Smooth muscle cell (in vitro differentiated cells): Measurements from ENCODE around the gene RYK. TPM values are rescaled to one million over a fixed set of nuclear protein-coding genes. Genes with fewer than 3 reads are reported as not detected.

Experiments
- DNase-seq: peaks from one replicate; lab custom pipeline; 2025; ENCODE audit not compliant: unreplicated experiment; lab: John Stamatoyannopoulos, UW
- H2AFZ ChIP-seq: fragments of 200-600 bp; sonication (generic); 2 replicates; pipeline ENCODE4 v1.6.0; 2016; ENCODE audit warnings: antibody characterized with exemption, low read depth, mild to moderate bottlenecking
- H3F3A ChIP-seq: fragments of 200-600 bp; sonication (generic); 2 replicates; pipeline ENCODE4 v1.6.0; 2017; ENCODE audit warnings: antibody characterized with exemption, low read depth
- H3K27ac ChIP-seq: fragments of 200-600 bp; sonication (generic); 2 replicates; pipeline ENCODE4 v1.5.1; 2016; ENCODE audit warnings: low read depth, mild to moderate bottlenecking
- H3K27me3 ChIP-seq: fragments of 200-600 bp; sonication (generic); 2 replicates; pipeline ENCODE4 v1.6.1; 2016; ENCODE audit warnings: low read depth, mild to moderate bottlenecking
- H3K36me3 ChIP-seq: fragments of 200-600 bp; sonication (generic); 2 replicates; pipeline ENCODE4 v1.5.1; 2016; ENCODE audit warnings: low read depth
- H3K4me1 ChIP-seq: fragments of 200-600 bp; sonication (generic); 2 replicates; pipeline ENCODE4 v1.5.1; 2016; ENCODE audit warnings: low read depth
- H3K4me2 ChIP-seq: fragments of 200-600 bp; sonication (generic); 2 replicates; pipeline ENCODE4 v1.6.0; 2016; ENCODE audit warnings: mild to moderate bottlenecking
- H3K4me3 ChIP-seq: fragments of 200-600 bp; sonication (generic); 2 replicates; pipeline ENCODE4 v1.5.1; 2016; ENCODE audit warnings: mild to moderate bottlenecking
- H3K79me2 ChIP-seq: fragments of 200-600 bp; sonication (generic); 2 replicates; pipeline ENCODE4 v1.6.0; 2016; ENCODE audit warnings: low read depth, mild to moderate bottlenecking
- H3K9ac ChIP-seq: fragments of 200-600 bp; sonication (generic); 2 replicates; pipeline ENCODE4 v1.6.0; 2016; ENCODE audit warnings: low read depth
- H3K9me3 ChIP-seq: fragments of 200-600 bp; sonication (generic); replicated peaks from 2 replicates; pipeline ENCODE4 v1.5.1; 2016; ENCODE audit warnings: low read depth
- H4K20me1 ChIP-seq: fragments of 200-600 bp; sonication (generic); 2 replicates; pipeline ENCODE4 v1.6.0; 2016; ENCODE audit warnings: low read depth
- WGBS: methylation state at CpG from one replicate; pipeline ENCODE4 v1.1.7; 2016; ENCODE audit warnings: low lambda C conversion rate; 5-methylcytosine and 5-hydroxymethylcytosine counted together
- polyA plus RNA-seq: library from polyadenylated mRNA; unstranded; fragments of >200 nt; fragmentation: Nextera tagmentation; extraction: Ambion mirVana; gene quantifications from 2 replicates; pipeline ENCODE4 v1.2.1, GENCODE V29; 2016
- total RNA-seq: library from RNA; depleted of rRNA; stranded (reverse); fragments of >200 nt; gene quantifications from 2 replicates; pipeline ENCODE4 v1.2.3, GENCODE V29; 2014
- TF ChIP-seq, protein P1 (sequence below): fragments of 200-600 bp; sonication (generic); IDR thresholded peaks from 2 replicates; pipeline ENCODE4 v1.5.1; 2017; ENCODE audit warnings: borderline replicate concordance, mild to moderate bottlenecking, antibody characterized with exemption; ENCODE audit not compliant: insufficient read depth, poor library complexity, severe bottlenecking

RYK gene
- total and polyA plus RNA-seq, 2 experiments from 2014 or later = 35.8 to 65.0 TPM

DNA sequence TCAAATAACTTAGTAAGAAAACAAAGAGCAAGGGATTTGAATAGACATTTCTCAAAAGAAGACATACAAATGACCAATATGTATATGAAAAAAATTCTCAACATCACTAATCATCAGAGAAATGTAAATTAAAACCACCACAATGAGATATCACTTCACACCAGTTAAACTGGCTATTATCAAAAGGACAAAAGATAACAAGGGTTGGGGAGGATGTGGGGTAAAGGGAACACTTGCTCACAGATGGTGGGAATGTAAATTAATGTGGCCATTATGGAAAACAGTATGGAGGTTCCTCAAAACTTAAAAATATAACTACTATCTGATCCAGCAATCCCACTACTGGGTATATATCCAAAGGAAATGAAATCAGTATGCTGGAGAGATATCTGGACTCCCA is 46.0 kb upstream of the RYK start:
- TF ChIP-seq, protein P1, sequence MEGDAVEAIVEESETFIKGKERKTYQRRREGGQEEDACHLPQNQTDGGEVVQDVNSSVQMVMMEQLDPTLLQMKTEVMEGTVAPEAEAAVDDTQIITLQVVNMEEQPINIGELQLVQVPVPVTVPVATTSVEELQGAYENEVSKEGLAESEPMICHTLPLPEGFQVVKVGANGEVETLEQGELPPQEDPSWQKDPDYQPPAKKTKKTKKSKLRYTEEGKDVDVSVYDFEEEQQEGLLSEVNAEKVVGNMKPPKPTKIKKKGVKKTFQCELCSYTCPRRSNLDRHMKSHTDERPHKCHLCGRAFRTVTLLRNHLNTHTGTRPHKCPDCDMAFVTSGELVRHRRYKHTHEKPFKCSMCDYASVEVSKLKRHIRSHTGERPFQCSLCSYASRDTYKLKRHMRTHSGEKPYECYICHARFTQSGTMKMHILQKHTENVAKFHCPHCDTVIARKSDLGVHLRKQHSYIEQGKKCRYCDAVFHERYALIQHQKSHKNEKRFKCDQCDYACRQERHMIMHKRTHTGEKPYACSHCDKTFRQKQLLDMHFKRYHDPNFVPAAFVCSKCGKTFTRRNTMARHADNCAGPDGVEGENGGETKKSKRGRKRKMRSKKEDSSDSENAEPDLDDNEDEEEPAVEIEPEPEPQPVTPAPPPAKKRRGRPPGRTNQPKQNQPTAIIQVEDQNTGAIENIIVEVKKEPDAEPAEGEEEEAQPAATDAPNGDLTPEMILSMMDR = no peak
- no peak overlapping the region for H3K4me2 ChIP-seq
- no peak overlapping the region for H2AFZ ChIP-seq
- H3K9ac ChIP-seq = no peak overlapping the region
- H3K27ac ChIP-seq = no peak overlapping the region
- H3K36me3 ChIP-seq = no peaks in the 10 kb centered on the region
- no peaks in the 10 kb centered on the region for H3K4me1 ChIP-seq
- no peaks in the 10 kb centered on the region for H3F3A ChIP-seq
- no peak for DNase-seq
- H4K20me1 ChIP-seq = no peaks in the 10 kb centered on the region
- H3K4me3 ChIP-seq = no peak overlapping the region
- H3K9me3 ChIP-seq = peaks cover 4% of the 10 kb centered on the region
- H3K79me2 ChIP-seq = no peaks in the 10 kb centered on the region
- no peaks in the 10 kb centered on the region for H3K27me3 ChIP-seq

DNA sequence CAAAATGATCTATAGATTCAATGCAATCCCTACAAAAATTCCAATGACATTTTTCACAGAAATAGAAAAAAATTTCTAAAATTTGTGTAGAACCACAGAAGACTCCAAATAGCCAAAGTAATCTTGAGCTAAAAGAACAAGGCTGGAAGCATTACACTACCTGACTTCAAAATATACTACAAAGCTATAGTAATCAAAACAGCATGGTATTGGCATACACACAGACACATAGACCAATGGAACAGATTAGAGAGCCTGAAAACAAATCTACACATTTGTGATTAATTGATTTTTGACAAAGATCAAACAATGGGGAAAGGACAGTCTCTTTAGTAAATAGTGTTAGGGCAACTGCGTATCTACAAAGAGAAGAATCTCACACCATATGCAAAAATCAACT is 45.3 kb upstream of the RYK start:
- no peak for DNase-seq
- no peak overlapping the region for H3K4me3 ChIP-seq
- H3K9me3 ChIP-seq = peaks cover 4% of the 10 kb centered on the region
- no peaks in the 10 kb centered on the region for H3K27me3 ChIP-seq
- H3K9ac ChIP-seq = no peak overlapping the region
- no peaks in the 10 kb centered on the region for H3K36me3 ChIP-seq
- H2AFZ ChIP-seq = no peak overlapping the region
- H4K20me1 ChIP-seq = no peaks in the 10 kb centered on the region
- whole genome bisulfite sequencing = 87% methylated on average over 1 of the region's 1 CpG
- no peaks in the 10 kb centered on the region for H3K79me2 ChIP-seq
- no peaks in the 10 kb centered on the region for H3F3A ChIP-seq
- H3K4me1 ChIP-seq = no peaks in the 10 kb centered on the region
- H3K4me2 ChIP-seq = no peak overlapping the region
- H3K27ac ChIP-seq = no peak overlapping the region
- TF ChIP-seq, protein P1 = no peak

DNA sequence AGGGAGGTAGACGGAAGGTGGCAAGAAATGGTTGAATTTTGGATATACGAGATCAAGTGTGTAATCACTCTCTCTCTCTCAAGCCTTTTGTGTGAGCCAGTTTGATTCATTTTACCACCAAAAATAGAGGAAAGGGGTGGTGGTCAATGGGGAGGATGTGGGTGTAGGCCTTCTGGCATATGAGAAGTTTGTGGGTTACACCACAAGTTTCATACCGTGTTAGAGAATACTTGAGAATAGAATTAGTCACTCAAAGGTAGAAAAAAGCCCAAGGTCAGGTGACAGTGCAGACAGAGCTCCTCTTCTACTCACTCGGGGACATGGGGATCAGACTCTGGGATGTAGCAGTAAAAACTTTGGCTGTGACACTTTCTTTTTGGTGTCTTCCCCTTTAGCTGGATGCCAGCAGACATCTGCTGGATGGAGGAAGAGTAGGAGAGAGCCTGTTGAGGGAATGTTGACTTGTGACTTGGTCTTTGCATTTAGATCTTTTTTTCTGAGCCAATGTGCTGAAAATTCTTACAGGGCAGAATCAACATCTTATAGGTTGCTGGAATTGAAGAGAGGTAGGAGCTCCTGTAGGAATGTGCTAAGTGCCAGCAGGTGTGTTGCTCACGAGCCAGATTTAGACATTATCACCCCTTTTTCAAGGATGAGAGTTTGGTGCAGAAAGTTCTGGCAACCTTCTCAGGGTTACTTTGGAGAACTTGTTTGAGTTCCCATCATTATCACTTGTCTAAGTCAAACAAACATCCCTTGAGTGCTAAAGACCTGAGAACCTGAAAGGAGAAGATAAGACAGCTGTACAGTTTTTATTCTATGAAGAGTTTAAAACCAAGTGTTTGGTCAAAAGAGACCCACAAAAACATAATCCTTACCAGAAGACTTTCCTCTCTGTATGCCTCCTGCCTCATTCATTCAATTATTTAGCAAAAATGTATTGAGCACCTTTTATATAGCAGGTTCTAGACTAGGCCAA is 43.9 kb upstream of the RYK start:
- 87% methylated on average over 5 of the region's 5 CpGs for WGBS
- Histone ChIP-seq H3K4me2 (no peak overlapping the region), H3F3A (no peaks in the 10 kb centered on the region), H3K4me1 (no peaks in the 10 kb centered on the region), H3K4me3 (no peak overlapping the region), H3K9me3 (peaks cover 4% of the 10 kb centered on the region), H3K79me2 (no peaks in the 10 kb centered on the region), H2AFZ (no peak overlapping the region), H3K36me3 (no peaks in the 10 kb centered on the region), H3K27ac (no peak overlapping the region), H4K20me1 (no peaks in the 10 kb centered on the region), H3K27me3 (no peaks in the 10 kb centered on the region), H3K9ac (no peak overlapping the region)
- DNase-seq = no peak
- TF ChIP-seq, protein P1 = no peak
